A549 (cell line): ENCODE measurements around the gene ZNF195. TPM values are rescaled to one million over a fixed set of nuclear protein-coding genes. Genes with fewer than 3 reads are reported as not detected.

Experiments used
- ATAC-seq, 2 experiments: fragments of 200-7000 bp in 1 of 2; fragments of >200 bp in 1 of 2; cut with Nextera tagmentation in 1 of 2; cut with Tn5 transposase in 1 of 2; 3 replicates each; pipeline versions ENCODE4 v1.8.0 to v1.9.1; 2018 to 2020; ENCODE audit warnings: mild to moderate bottlenecking in 1 of 2, moderate library complexity in 1 of 2
- CTCF ChIA-PET: fragments of 300-600 bp; sonication (Branson Sonifier 250); formaldehyde crosslinking; extraction: SDS; loops from one replicate; lab custom pipeline; 2021; ENCODE audit warnings: antibody characterized with exemption, inconsistent platforms; lab: Yijun Ruan, JAX
- POLR2A ChIA-PET: fragments of 350-600 bp; formaldehyde crosslinking; extraction: SDS; loops from one replicate; lab custom pipeline; 2021; ENCODE audit warnings: antibody characterized with exemption, inconsistent platforms; lab: Yijun Ruan, JAX
- DNase-seq, 2 experiments: peaks; one replicate each; pipeline versions ENCODE4 v3.0.0 to v3.0.0-alpha.2; 2011 to 2016; ENCODE audit warnings: low read depth in 1 of 2, low spot score in 1 of 2
- FAIRE-seq: peaks from 2 replicates; lab custom pipeline; 2011; peaks lifted over from hg19 to GRCh38; lab: Jason Lieb, UNC
- H3K27ac ChIP-seq, 2 experiments: fragments of >200 bp; sonication (Bioruptor Twin); formaldehyde crosslinking; 3 replicates each; pipeline ENCODE4 v1.5.1; 2016 to 2017
- H3K4me1 ChIP-seq: fragments of >200 bp; sonication (Bioruptor Twin); formaldehyde crosslinking; 3 replicates; pipeline ENCODE4 v1.6.1; 2016
- H3K4me2 ChIP-seq: fragments of >200 bp; sonication (Bioruptor Twin); formaldehyde crosslinking; 3 replicates; pipeline ENCODE4 v1.6.1; 2016
- H3K4me3 ChIP-seq: fragments of >200 bp; sonication (Bioruptor Twin); formaldehyde crosslinking; 3 replicates; pipeline ENCODE4 v1.5.1; 2016
- H3K9me3 ChIP-seq: fragments of >200 bp; sonication (Bioruptor Twin); formaldehyde crosslinking; 3 replicates; pipeline ENCODE4 v1.6.1; 2016
- CBX2 ChIP-seq: fragments of 200-600 bp; sonication (generic); IDR thresholded peaks from 2 replicates; pipeline ENCODE4 v1.6.1; 2016; ENCODE audit warnings: low read depth, mild to moderate bottlenecking, borderline replicate concordance
- CHD2 ChIP-seq: fragments of 150-350 bp; IDR thresholded peaks from 2 replicates; pipeline ENCODE4 v1.6.1; 2014; ENCODE audit warnings: low read length; ENCODE audit not compliant: partially characterized antibody
- CHD4 ChIP-seq: fragments of 200-600 bp; sonication (generic); IDR thresholded peaks from 2 replicates; pipeline ENCODE4 v1.6.1; 2016; ENCODE audit warnings: antibody characterized with exemption, mild to moderate bottlenecking, borderline replicate concordance
- EHF ChIP-seq: fragments of 250-450 bp; sonication (Bioruptor Pico); IDR thresholded peaks from 2 replicates; pipeline ENCODE4 v1.5.0; 2020; ENCODE audit warnings: mild to moderate bottlenecking
- EHMT2 ChIP-seq: fragments of 200-600 bp; sonication (generic); IDR thresholded peaks from 2 replicates; pipeline ENCODE4 v1.6.1; 2016; ENCODE audit warnings: antibody characterized with exemption, low read depth, mild to moderate bottlenecking, moderate library complexity
- EP300 ChIP-seq, 2 experiments: fragments of >200 bp; sonication (Bioruptor Twin); formaldehyde crosslinking; IDR thresholded peaks; 2 replicates in 1 of 2; 3 replicates in 1 of 2; pipeline ENCODE4 v1.6.1; 2016 to 2017
- FOSL2 ChIP-seq, 2 experiments: fragments of 450-650 bp in 1 of 2; fragments of >200 bp in 1 of 2; sonication (Bioruptor Twin) in 1 of 2; formaldehyde crosslinking; IDR thresholded peaks; 2 replicates each; pipeline versions ENCODE4 v1.5.0 to v1.6.1; 2016 to 2020; ENCODE audit warnings: mild to moderate bottlenecking in 1 of 2, moderate library complexity in 1 of 2
- HDAC2 ChIP-seq: fragments of 200-600 bp; sonication (generic); IDR thresholded peaks from 2 replicates; pipeline ENCODE4 v1.6.1; 2016
- HEYL ChIP-seq: fragments of 250-450 bp; sonication (Bioruptor Pico); IDR thresholded peaks from 2 replicates; pipeline ENCODE4 v1.8.0; 2021; ENCODE audit warnings: mild to moderate bottlenecking, moderate library complexity
- HMGXB4 ChIP-seq: fragments of 250-450 bp; sonication (Bioruptor Pico); IDR thresholded peaks from 2 replicates; pipeline ENCODE4 v1.5.0; 2021; ENCODE audit warnings: mild to moderate bottlenecking, moderate library complexity, borderline replicate concordance
- HOXB13 ChIP-seq: fragments of 250-450 bp; sonication (Bioruptor Pico); IDR thresholded peaks from 2 replicates; pipeline ENCODE4 v1.5.0; 2020; ENCODE audit warnings: low read depth, mild to moderate bottlenecking, moderate library complexity
- HOXB5 ChIP-seq: fragments of 250-450 bp; sonication (Bioruptor Pico); IDR thresholded peaks from 2 replicates; pipeline ENCODE4 v1.5.0; 2020; ENCODE audit warnings: mild to moderate bottlenecking, moderate library complexity
- MAFK ChIP-seq: fragments of 450-650 bp; IDR thresholded peaks from 2 replicates; pipeline ENCODE4 v1.6.1; 2014; ENCODE audit not compliant: partially characterized antibody
- MAZ ChIP-seq: fragments of 150-350 bp; IDR thresholded peaks from 2 replicates; pipeline ENCODE4 v1.6.1; 2014; ENCODE audit warnings: antibody characterized with exemption, low read depth, low read length, borderline replicate concordance
- MYC ChIP-seq: IDR thresholded peaks from 2 replicates; pipeline ENCODE4 v1.6.1; 2012; ENCODE audit warnings: mild to moderate bottlenecking, inconsistent platforms, low read length, improper control_type of control experiment, borderline replicate concordance
- NR3C1 ChIP-seq: fragments of >200 bp; sonication (Bioruptor Twin); formaldehyde crosslinking; IDR thresholded peaks from 3 replicates; pipeline ENCODE4 v1.6.1; 2017
- PHF8 ChIP-seq: fragments of 200-600 bp; sonication (generic); IDR thresholded peaks from 2 replicates; pipeline ENCODE4 v1.6.1; 2016; ENCODE audit warnings: low read depth, mild to moderate bottlenecking, antibody characterized with exemption, moderate library complexity, borderline replicate concordance
- POLR2A ChIP-seq: IDR thresholded peaks from 2 replicates; pipeline ENCODE4 v1.6.1; 2012; ENCODE audit warnings: mild to moderate bottlenecking, low read length
- POLR2AphosphoS2 ChIP-seq: conservative IDR thresholded peaks from 2 replicates; pipeline ENCODE4 v1.6.1; 2012; ENCODE audit warnings: low read length, improper control_type of control experiment, inconsistent platforms
- RARB ChIP-seq: fragments of 250-450 bp; sonication (Bioruptor Pico); IDR thresholded peaks from 2 replicates; pipeline ENCODE4 v1.8.0; 2021; ENCODE audit warnings: mild to moderate bottlenecking, moderate library complexity
- REST ChIP-seq: fragments of 200-600 bp; sonication (generic); IDR thresholded peaks from 2 replicates; pipeline ENCODE4 v1.6.1; 2016; ENCODE audit warnings: antibody characterized with exemption, mild to moderate bottlenecking, moderate library complexity
- RNF2 ChIP-seq: fragments of 200-600 bp; sonication (generic); IDR thresholded peaks from 2 replicates; pipeline ENCODE4 v1.6.1; 2016; ENCODE audit warnings: low read depth, mild to moderate bottlenecking, antibody characterized with exemption, moderate library complexity, borderline replicate concordance
- TP53 ChIP-seq: fragments of 250-450 bp; sonication (Bioruptor Pico); IDR thresholded peaks from 2 replicates; pipeline ENCODE4 v1.5.0; 2021; ENCODE audit warnings: mild to moderate bottlenecking, moderate library complexity
- ZC3H11A ChIP-seq: fragments of 450-650 bp; IDR thresholded peaks from 2 replicates; pipeline ENCODE4 v1.6.1; 2014; ENCODE audit warnings: antibody characterized with exemption, mild to moderate bottlenecking
- WGBS: methylation state at CpG from one replicate; pipeline ENCODE4 v1.1.6; 2017; ENCODE audit errors: missing lambda C conversion rate; 5-methylcytosine and 5-hydroxymethylcytosine counted together
- polyA plus RNA-seq, 4 experiments: library from polyadenylated mRNA; depleted of rRNA in 3 of 4; stranded (reverse); fragments of >200 nt; fragmentation: RNase III in 1 of 4; extraction: RNeasy Plus Mini Kit Qiagen cat#74134 plus additional on column Dnase treatment in 1 of 4; gene quantifications; 2 replicates in 3 of 4; 3 replicates in 1 of 4; pipeline ENCODE4 v1.2.3, GENCODE V29; 2011 to 2017

ZNF195 gene
- polyA plus RNA-seq, 2 of the 4 experiments (the other 2 are of a cell fraction) = 17.3 to 30.9 TPM

- TF ChIP-seq REST (no peak), ZC3H11A (no peak), CHD2 (no peak)
- TF ChIP-seq, all 56 proteins: peak for 0
Observed at GRCh38 chr11:3346587-3346986, 32.4 kb downstream of the ZNF195 start (continued).

- ATAC-seq = no peak
- peaks cover 77% of the 10 kb centered on the region for H3K9me3 ChIP-seq
- no peak for TF ChIP-seq CHD4
- TF ChIP-seq EP300 (IDR thresholded peaks at IDR 0.05) = no peak
- TF ChIP-seq POLR2A = no peak
- TF ChIP-seq NR3C1 = no peak
- TF ChIP-seq MYC = no peak
- no peak for TF ChIP-seq MAZ
- no peak for TF ChIP-seq ZC3H11A
- no peak for TF ChIP-seq MAFK
- TF ChIP-seq HOXB5 = no peak
- no peak for TF ChIP-seq HMGXB4 (CRISPR knock-in tag)
- no peak for TF ChIP-seq EHMT2
- TF ChIP-seq HEYL (CRISPR knock-in tag) = no peak
- no peak for TF ChIP-seq FOSL2 (IDR thresholded peaks at IDR 0.05)
- TF ChIP-seq FOSL2 (CRISPR knock-in tag; IDR thresholded peaks at IDR 0.05) = no peak
- no peak for TF ChIP-seq HOXB13 (CRISPR knock-in tag)
- TF ChIP-seq PHF8 = no peak
- DNase-seq = no peak
- CTCF ChIA-PET = no interaction called here
- no peak overlapping the region for H3K4me3 ChIP-seq
- WGBS = 35% methylated on average over 10 of the region's 10 CpGs
- H3K27ac ChIP-seq = no peak overlapping the region
- POLR2A ChIA-PET = no interaction called here
- no peak for FAIRE-seq
- H3K4me1 ChIP-seq = no peaks in the 10 kb centered on the region
- no peak overlapping the region for H3K4me2 ChIP-seq
Observed at GRCh38 chr11:3345736-3346135, 33.2 kb downstream of the ZNF195 start.

- TF ChIP-seq EHF (no peak), RNF2 (no peak), EHMT2 (no peak), POLR2AphosphoS2 (no peak), MAFK (no peak), RARB (CRISPR knock-in tag) (no peak), CHD4 (no peak), HDAC2 (no peak), CBX2 (no peak), CHD2 (no peak), HOXB13 (CRISPR knock-in tag) (no peak), TP53 (CRISPR knock-in tag) (no peak), POLR2A (no peak)
- ChIA-PET POLR2A (no interaction called here), CTCF (no interaction called here)
- ATAC-seq = no peak
- FAIRE-seq = no peak
- no peaks in the 10 kb centered on the region for H3K4me1 ChIP-seq
- no peak overlapping the region for H3K27ac ChIP-seq
- H3K9me3 ChIP-seq = peaks cover 79% of the 10 kb centered on the region
- H3K4me2 ChIP-seq = no peak overlapping the region
- DNase-seq = no peak
- 7% methylated on average over 6 of the region's 6 CpGs for WGBS
- H3K4me3 ChIP-seq = no peak overlapping the region
Observed at GRCh38 chr11:3344327-3345174, 34.4 kb downstream of the ZNF195 start.
